ENCODE results near the gene IFI30.
A peak's percentile ranks its signal among the peaks of the same experiment; 100 is the strongest.

IFI30 gene

GRCh38 chr19:18185538-18185937 lies 11.9 kb downstream of the IFI30 start:
- H3K4me1 ChIP-seq (ENCODE audit: low read depth, poor library complexity, severe bottlenecking) = no peaks in the 10 kb centered on the region
- H3K4me3 ChIP-seq (IDR thresholded peaks at IDR 0.05; ENCODE audit: insufficient read depth, low read depth, low read length) = no peak overlapping the region
- no peaks in the 10 kb centered on the region for H3K36me3 ChIP-seq (ENCODE audit: insufficient read depth)
- H4K20me1 ChIP-seq (ENCODE audit: insufficient read depth) = no peaks in the 10 kb centered on the region
- H2AFZ ChIP-seq (ENCODE audit: low read depth) = no peak overlapping the region
- no peaks in the 10 kb centered on the region; the same call in 1 of the 2 replicates for H3K27me3 ChIP-seq (ENCODE audit: insufficient read depth, low read depth)
- no peak for TF ChIP-seq CTCF (conservative IDR thresholded peaks at IDR 0.05; ENCODE audit: low read depth, low read length)
- H3K4me2 ChIP-seq = no peak overlapping the region
- H3K9ac ChIP-seq = no peak overlapping the region
- H3K79me2 ChIP-seq (ENCODE audit: insufficient read depth, low read depth) = no peaks in the 10 kb centered on the region
- no peak overlapping the region for H3K27ac ChIP-seq

- TF ChIP-seq CTCF (conservative IDR thresholded peaks at IDR 0.05; ENCODE audit: low read depth, low read length) = no peak
- no peaks in the 10 kb centered on the region for H3K27me3 ChIP-seq (ENCODE audit: insufficient read depth, low read depth)
- no peak overlapping the region for H3K4me2 ChIP-seq
- no peak overlapping the region for H2AFZ ChIP-seq (ENCODE audit: low read depth)
- no peaks in the 10 kb centered on the region; the same call in 1 of the 2 replicates for H3K79me2 ChIP-seq (ENCODE audit: insufficient read depth, low read depth)
- no peaks in the 10 kb centered on the region for H3K36me3 ChIP-seq (ENCODE audit: insufficient read depth)
- peaks cover 8% of the 10 kb centered on the region for H3K4me1 ChIP-seq (ENCODE audit: low read depth, poor library complexity, severe bottlenecking)
- H4K20me1 ChIP-seq (ENCODE audit: insufficient read depth) = no peaks in the 10 kb centered on the region
- H3K4me3 ChIP-seq (IDR thresholded peaks at IDR 0.05; ENCODE audit: insufficient read depth, low read depth, low read length) = no peak overlapping the region
- H3K9ac ChIP-seq = no peak overlapping the region
- H3K27ac ChIP-seq = no peak overlapping the region
These were observed 16.7 kb downstream of the IFI30 start for GRCh38 chr19:18190278-18190677.

GRCh38 chr19:18191640-18192062 lies 18.0 kb downstream of the IFI30 start:
- Histone ChIP-seq H3K27ac (peak overlapping the region; percentile 47; the same call in 1 of the 2 replicates), H3K4me2 (peak overlapping the region; percentile 80), H3K36me3 (ENCODE audit: insufficient read depth) (no peaks in the 10 kb centered on the region), H3K9ac (peak overlapping the region; percentile 25; the same call in 1 of the 2 replicates), H4K20me1 (ENCODE audit: insufficient read depth) (no peaks in the 10 kb centered on the region), H2AFZ (ENCODE audit: low read depth) (peak overlapping the region; percentile 72), H3K27me3 (ENCODE audit: insufficient read depth, low read depth) (no peaks in the 10 kb centered on the region), H3K4me1 (ENCODE audit: low read depth, poor library complexity, severe bottlenecking) (peaks cover 12% of the 10 kb centered on the region), H3K4me3 (IDR thresholded peaks at IDR 0.05; ENCODE audit: insufficient read depth, low read depth, low read length) (no peak overlapping the region), H3K79me2 (ENCODE audit: insufficient read depth, low read depth) (no peaks in the 10 kb centered on the region; the same call in 1 of the 2 replicates)
- no peak for TF ChIP-seq CTCF (conservative IDR thresholded peaks at IDR 0.05; ENCODE audit: low read depth, low read length)

GRCh38 chr19:18192673-18193387 lies 19.2 kb downstream of the IFI30 start, which contains the start of gene MPV17L2:
MPV17L2 (plus strand) TSS chr19:18193218; CDS start chr19:18193282, 64 bp downstream.
- H3K27ac ChIP-seq = peak within 1 kb of the TSS; percentile 47
- peak within 1 kb of the TSS; percentile 75 for H2AFZ ChIP-seq (ENCODE audit: low read depth)
- no peaks in the 10 kb centered on the region for H3K27me3 ChIP-seq (ENCODE audit: insufficient read depth, low read depth)
- H3K36me3 ChIP-seq (ENCODE audit: insufficient read depth) = no peaks in the 10 kb centered on the region
- peaks cover 12% of the 10 kb centered on the region for H3K4me1 ChIP-seq (ENCODE audit: low read depth, poor library complexity, severe bottlenecking)
- no peaks in the 10 kb centered on the region; the same call in 1 of the 2 replicates for H3K79me2 ChIP-seq (ENCODE audit: insufficient read depth, low read depth)
- H3K4me2 ChIP-seq = peak within 1 kb of the TSS; percentile 95
- H3K4me3 ChIP-seq (IDR thresholded peaks at IDR 0.05; ENCODE audit: insufficient read depth, low read depth, low read length) = no peak within 1 kb of the TSS
- H4K20me1 ChIP-seq (ENCODE audit: insufficient read depth) = no peaks in the 10 kb centered on the region
- TF ChIP-seq CTCF (conservative IDR thresholded peaks at IDR 0.05; ENCODE audit: low read depth, low read length) = no peak
- H3K9ac ChIP-seq = peak within 1 kb of the TSS; percentile 59; the same call in 1 of the 2 replicates
